Nephron progenitor cell (in vitro differentiated cells): ENCODE data around the gene GSTT2B.
"Not testable (repeated sequence)": the region's sequence is repeated elsewhere in the genome, so short reads cannot be mapped to it uniquely, and the experiment has no call there.

ENCODE experiments used
- DNase-seq: peaks from one replicate; pipeline ENCODE4 v3.0.0; 2021
- H3K27ac Mint-ChIP-seq: 2 replicates; pipeline ENCODE4 v1.8.0; 2021; ENCODE audit warnings: mild to moderate bottlenecking, moderate library complexity, mixed read lengths
- H3K27me3 Mint-ChIP-seq: 2 replicates; pipeline ENCODE4 v1.8.0; 2021; ENCODE audit warnings: mild to moderate bottlenecking, low read depth, mixed read lengths; ENCODE audit not compliant: poor library complexity
- H3K36me3 Mint-ChIP-seq: 2 replicates; pipeline ENCODE4 v1.8.0; 2021; ENCODE audit warnings: low read depth, mixed read lengths
- H3K4me1 Mint-ChIP-seq: 2 replicates; pipeline ENCODE4 v1.8.0; 2021; ENCODE audit warnings: mixed read lengths
- H3K4me3 Mint-ChIP-seq: 2 replicates; pipeline ENCODE4 v1.8.0; 2021; ENCODE audit warnings: mild to moderate bottlenecking, moderate library complexity, mixed read lengths
- H3K9me3 Mint-ChIP-seq: 2 replicates; pipeline ENCODE4 v1.8.0; 2021; ENCODE audit warnings: mild to moderate bottlenecking, moderate library complexity, mixed read lengths
- CTCF ChIP-seq: fragments of 200-600 bp; sonication (generic); IDR thresholded peaks from 2 replicates; pipeline ENCODE4 v1.5.0; 2021; ENCODE audit warnings: antibody characterized with exemption

Gene GSTT2B

GRCh38 chr22:23910496-23911190 is 50.4 kb downstream of the GSTT2B start:
- Mint-ChIP-seq H3K4me1 (peaks cover 43% of the 10 kb centered on the region), H3K36me3 (peaks cover 39% of the 10 kb centered on the region), H3K27ac (no peak overlapping the region), H3K27me3 (no peaks in the 10 kb centered on the region), H3K4me3 (no peak overlapping the region), H3K9me3 (peaks cover 8% of the 10 kb centered on the region)
- no peak for DNase-seq
- TF ChIP-seq CTCF = no peak

DNA sequence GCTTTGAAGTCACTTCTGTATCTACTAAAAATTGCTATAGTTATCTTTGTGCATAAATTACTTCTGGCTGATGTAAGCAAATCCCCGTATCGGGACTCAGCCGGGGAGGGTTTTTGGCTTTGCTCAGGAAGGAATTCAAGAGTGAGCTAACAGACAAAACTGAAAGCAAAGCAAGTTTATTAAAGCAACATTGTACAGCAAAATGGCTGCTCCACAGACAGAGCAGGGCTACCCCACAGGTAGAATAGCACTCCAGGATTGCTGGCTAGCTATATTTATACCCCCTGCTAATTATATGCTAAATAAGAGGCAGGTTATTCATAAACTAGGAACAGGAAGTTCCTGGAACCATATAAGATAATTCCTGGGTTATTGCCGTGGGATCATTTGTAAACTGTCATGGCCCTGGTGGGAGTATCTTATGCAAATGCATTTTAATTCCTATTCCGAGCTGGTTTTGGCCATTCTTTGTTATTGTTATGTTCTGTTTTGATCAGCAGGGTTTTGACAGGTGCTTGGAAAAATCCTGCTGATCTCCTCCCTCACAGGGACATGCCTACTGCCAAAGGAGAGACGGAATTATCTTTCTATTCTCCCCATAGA is 51.6 kb downstream of the GSTT2B start:
- DNase-seq = no peak
- TF ChIP-seq CTCF = no peak
- H3K4me3 Mint-ChIP-seq = no peak overlapping the region
- peaks cover 8% of the 10 kb centered on the region for H3K9me3 Mint-ChIP-seq
- no peak overlapping the region for H3K27ac Mint-ChIP-seq
- peaks cover 47% of the 10 kb centered on the region for H3K4me1 Mint-ChIP-seq
- peaks cover 3% of the 10 kb centered on the region for H3K27me3 Mint-ChIP-seq
- peaks cover 41% of the 10 kb centered on the region for H3K36me3 Mint-ChIP-seq

- Mint-ChIP-seq H3K27me3 (peaks cover 3% of the 10 kb centered on the region), H3K36me3 (peaks cover 46% of the 10 kb centered on the region), H3K9me3 (peaks cover 8% of the 10 kb centered on the region), H3K4me3 (no peak overlapping the region), H3K4me1 (peaks cover 47% of the 10 kb centered on the region), H3K27ac (no peak overlapping the region)
- TF ChIP-seq CTCF = no peak
- DNase-seq = no peak
These were observed 52.3 kb downstream of the GSTT2B start for GRCh38 chr22:23908587-23909205.

- H3K9me3 Mint-ChIP-seq, H3K4me3 Mint-ChIP-seq, DNase-seq, H3K27ac Mint-ChIP-seq, H3K27me3 Mint-ChIP-seq: not testable (repeated sequence)
- peaks cover 34% of the 10 kb centered on the region for H3K4me1 Mint-ChIP-seq
- peaks cover 39% of the 10 kb centered on the region for H3K36me3 Mint-ChIP-seq
These were observed 53.6 kb downstream of the GSTT2B start for GRCh38 chr22:23907423-23907822.
